ENCODE measurements around the gene C11orf87. TPM values are rescaled to one million over a fixed set of nuclear protein-coding genes. Genes with fewer than 3 reads are reported as not detected.

Gene C11orf87
- 0.69 TPM for total RNA-seq

GRCh38 chr11:109421981-109422869 lies at the start of gene C11orf87:
TSS of gene C11orf87 (plus strand) at chr11:109422190. CDS start at chr11:109423634, 1,444 bp downstream.
- DNase-seq: no peak

DNA sequence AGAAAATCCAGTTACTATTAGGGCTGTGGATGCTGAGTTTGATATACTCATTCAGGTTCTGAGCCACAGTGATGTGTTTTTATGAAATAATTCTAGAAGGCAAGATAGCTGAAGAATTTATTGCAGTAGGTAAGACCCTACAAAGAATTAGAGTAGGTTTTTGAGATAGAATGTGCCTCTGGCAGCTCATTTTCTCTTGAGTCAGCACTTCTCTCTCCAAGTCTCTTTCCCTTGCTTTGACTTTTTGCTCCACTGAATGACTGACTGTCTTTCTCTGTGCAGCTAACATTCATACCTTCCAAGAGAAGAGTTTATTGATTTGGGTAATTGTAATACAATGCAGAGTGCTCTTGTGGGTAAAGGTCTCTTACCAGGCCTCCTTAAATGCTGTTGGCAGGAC lies 48.0 kb upstream of the C11orf87 start:
- no peak for DNase-seq

GRCh38 chr11:109374441-109374840 lies 47.5 kb upstream of the C11orf87 start:
- DNase-seq: no peak

DNA sequence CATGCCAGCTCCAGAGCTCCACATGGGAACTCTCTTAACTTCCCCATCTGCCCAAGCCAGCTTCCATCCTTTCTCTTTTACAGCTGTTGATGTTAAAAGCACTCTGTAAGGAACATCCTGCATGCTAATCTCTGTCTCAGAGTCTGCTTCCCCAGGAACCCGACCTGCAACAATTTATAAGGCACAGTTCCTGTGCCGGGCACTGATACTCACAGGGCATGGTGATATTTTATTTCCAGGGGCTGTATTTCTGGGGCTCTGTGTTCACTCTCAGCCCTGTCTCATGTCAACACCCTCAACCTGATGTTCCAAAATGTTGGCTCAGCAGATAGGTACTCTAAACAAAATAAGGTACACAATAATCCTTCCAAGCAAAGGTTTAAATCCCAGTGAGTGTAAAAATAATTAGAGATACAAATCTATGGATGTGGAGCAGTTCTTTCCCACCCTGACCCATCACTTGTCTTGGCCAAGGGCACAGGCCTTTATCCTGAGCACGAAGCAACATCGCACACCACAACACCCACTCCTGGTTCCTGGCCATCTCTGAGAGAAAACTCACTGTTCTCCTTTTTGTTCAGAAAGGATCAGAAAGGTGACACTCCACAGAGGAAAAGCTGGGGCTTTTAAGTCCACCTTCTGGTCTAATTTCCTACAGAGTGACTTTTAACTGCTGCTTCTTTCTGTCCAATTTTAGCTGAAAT lies 44.8 kb upstream of the C11orf87 start:
- no peak for DNase-seq

DNA sequence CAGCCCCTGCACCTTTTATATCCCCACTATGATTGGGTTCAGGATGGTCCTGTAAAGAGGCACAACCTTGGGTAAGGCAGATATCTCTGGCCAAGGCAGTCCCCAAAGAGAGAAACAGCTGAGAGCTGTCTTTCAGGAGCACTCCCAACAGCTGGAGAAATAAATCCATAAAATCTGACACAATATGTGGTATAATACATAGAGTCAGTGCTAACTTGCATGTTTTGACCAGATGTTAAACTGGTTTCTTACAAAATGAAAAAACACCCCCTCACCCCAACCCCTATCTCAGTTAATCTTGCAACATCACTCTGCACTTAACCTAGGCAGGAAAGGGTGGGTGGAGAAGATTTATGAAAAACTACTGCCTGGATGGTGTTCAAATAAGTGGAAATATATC lies 44.0 kb upstream of the C11orf87 start:
- DNase-seq: no peak

- peak; percentile 30 for DNase-seq
These were observed 38.7 kb upstream of the C11orf87 start for GRCh38 chr11:109383306-109383705.

- no peak for DNase-seq
These were observed 37.1 kb upstream of the C11orf87 start for GRCh38 chr11:109384873-109385272.

DNA sequence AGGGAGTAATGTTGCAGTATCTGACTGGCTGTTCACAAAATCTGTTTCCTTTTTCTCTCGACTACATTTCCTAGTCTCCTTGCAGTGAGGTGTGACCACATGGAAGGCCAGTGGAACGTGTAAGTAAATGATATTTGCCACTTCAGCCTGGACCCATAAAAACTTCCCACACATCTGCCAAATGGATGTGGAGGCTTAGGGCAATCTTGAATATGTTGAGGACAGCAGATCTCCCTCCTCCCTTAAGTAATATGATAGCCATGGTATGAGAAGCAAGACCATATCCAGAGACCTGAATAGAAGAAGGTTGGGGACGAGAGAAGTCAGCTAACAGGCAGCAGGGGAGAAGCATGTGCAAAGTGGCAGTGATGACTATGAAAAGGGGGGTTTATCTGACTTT lies 33.0 kb upstream of the C11orf87 start:
- DNase-seq: no peak

DNA sequence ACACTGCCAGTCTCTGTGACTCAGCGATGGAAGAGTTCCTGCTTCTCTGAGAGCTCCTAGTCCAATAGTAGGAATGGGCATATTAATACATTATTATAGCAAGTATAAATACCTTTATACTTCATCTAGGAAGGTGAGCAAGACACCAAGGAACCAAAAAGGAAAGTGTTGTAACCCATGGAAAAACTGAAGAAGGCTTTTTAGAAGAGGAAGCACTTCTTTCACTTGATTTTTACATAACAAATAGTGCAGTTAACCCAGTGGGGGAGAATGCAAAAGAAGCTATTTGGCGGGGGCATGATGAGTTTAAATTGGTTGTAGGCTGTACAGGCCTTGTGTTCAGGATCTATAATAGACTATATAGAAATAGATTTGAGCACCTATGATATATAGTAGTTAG lies 31.2 kb upstream of the C11orf87 start:
- DNase-seq: no peak

DNA sequence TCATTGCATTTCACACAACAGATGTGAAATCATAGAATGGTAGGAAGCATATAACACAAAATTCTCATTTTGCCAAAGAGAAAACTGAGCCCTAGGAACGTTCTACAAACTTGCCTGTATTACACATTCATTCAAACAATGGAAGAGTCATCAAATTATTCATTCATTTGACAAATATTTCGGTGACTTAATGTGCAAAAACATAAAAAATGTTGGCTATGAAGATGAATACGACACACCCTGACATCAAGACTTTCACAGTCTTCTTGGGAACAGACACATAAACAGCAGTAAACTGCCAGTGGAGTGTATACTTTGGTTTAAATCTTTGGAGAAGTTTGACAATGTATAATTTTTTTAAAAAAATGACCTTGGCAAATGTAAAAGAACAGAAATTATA lies 20.4 kb upstream of the C11orf87 start:
- no peak for DNase-seq

- no peak for DNase-seq
These were observed 16.3 kb upstream of the C11orf87 start for GRCh38 chr11:109405671-109406070.

GRCh38 chr11:109416601-109417000 lies 5.4 kb upstream of the C11orf87 start:
- no peak for DNase-seq

GRCh38 chr11:109422870-109423465 lies 978 bp downstream of the C11orf87 start:
- DNase-seq: no peak

DNA sequence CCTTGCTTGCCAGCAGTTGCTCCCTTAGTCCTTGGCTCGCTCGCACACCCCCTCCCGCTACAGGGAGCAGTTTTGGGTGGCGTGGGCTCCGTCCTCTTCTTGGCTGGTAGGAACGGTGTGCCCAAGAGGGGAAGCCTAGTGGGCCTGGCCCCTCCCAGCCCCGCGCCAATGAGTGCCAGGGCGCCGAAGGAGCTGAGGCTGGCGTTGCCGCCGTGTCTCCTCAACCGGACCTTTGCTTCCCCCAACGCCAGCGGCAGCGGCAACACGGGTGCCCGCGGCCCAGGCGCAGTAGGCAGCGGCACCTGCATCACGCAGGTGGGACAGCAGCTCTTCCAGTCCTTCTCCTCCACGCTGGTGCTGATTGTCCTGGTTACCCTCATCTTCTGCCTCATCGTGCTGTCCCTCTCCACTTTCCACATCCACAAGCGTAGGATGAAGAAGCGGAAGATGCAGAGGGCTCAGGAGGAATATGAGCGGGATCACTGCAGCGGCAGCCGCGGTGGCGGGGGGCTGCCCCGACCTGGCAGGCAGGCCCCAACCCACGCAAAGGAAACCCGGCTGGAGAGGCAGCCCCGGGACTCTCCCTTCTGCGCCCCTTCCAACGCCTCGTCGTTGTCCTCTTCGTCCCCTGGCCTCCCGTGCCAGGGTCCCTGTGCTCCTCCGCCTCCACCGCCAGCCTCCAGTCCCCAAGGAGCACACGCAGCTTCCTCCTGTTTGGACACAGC lies 1.6 kb downstream of the C11orf87 start:
- DNase-seq: no peak

DNA sequence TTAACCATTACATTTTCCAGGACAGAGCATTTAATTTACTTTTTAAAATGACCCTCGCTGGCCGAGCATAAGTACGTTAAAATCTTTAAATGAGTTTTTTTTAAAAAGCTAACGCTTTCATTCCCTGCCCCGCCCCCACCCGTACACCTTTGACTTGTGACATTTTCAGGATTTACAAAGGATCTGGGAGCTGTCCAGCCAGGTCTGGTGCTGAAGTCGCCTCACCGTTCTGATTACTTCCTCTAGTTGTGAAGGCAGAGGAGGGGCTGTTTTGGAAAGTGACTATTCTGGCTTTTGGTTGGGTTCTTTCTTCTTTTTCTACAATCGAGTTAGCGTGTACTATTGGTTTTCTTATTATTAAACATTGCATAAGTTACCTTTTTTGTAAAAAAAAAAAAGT lies 2.9 kb downstream of the C11orf87 start:
- DNase-seq: no peak

GRCh38 chr11:109425554-109425953 lies 3.6 kb downstream of the C11orf87 start:
- DNase-seq: no peak

DNA sequence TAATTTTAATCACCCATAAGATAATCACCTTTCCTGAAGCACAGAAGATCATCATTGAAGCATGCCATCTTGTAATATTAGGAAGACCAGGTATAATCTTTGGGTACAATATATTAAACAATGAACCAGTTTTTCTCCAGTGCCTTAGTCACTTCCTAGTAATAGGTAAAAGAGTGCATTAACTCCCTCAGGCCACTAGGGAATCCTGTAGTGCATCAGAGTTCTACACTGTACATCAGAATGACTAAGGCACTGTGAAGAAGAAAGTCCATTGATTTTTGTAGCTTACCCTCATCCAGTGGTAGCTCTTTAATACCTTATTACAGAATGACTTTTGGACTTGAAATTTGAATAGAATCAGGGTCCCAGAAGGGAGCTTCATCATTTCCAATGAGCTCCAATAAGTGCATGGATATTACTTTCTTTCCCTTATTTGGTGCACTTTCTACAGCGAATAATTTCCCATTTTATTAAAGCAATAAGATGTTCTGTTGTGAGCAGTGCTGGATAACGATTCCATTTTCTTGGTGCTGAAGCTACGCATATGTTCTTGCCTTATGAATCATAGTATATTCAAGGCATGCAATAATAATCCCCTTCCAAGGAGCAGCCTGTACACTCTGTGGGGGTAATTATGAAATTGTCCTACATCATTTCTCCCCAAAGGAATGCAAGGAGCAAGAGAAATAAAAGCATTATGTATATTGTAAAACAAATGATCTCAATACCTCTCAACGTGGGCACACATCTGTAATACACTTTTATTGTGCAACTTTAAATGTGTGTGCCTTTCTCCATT lies 4.7 kb downstream of the C11orf87 start:
- no peak for DNase-seq

DNA sequence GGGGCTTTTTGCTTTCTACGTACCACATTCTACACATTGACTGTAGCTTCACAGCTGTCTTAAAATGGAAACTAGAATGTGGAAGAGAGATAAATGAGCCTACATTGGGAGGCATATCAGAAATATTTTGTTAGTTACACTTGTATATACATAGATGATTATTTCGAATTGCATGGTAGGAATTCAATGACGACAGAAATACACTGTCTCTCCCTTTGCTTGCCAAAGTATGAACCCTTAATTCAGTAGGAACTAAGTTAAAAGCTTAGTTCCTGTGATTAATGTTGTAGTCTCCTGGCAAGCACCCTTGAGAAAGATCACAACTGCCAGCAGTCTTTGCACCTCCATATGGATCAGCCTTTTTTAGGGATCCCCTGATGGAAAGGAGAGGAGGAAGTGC lies 10.1 kb downstream of the C11orf87 start:
- peak; percentile 11 for DNase-seq

- no peak for DNase-seq
These were observed 11.8 kb downstream of the C11orf87 start for GRCh38 chr11:109433753-109434256.

GRCh38 chr11:109435121-109435742 lies 13.2 kb downstream of the C11orf87 start:
- no peak for DNase-seq

GRCh38 chr11:109439684-109440083 lies 17.7 kb downstream of the C11orf87 start:
- no peak for DNase-seq
